HEK293 (cell line): Measurements from ENCODE around the gene EEF1AKMT3.

Experiments
- AEBP2 ChIP-seq: fragments of 450-650 bp; formaldehyde crosslinking; IDR thresholded peaks from 2 replicates; pipeline ENCODE4 v1.5.1; 2016; ENCODE audit warnings: missing biosample characterization, missing genetic modification characterization, borderline replicate concordance
- ATF2 ChIP-seq: fragments of 450-650 bp; formaldehyde crosslinking; IDR thresholded peaks from 2 replicates; pipeline ENCODE4 v1.5.1; 2016; ENCODE audit warnings: missing biosample characterization, missing genetic modification characterization, low read depth
- ELK4 ChIP-seq: IDR thresholded peaks from 2 replicates; pipeline ENCODE4 v1.6.1; 2011; ENCODE audit warnings: mild to moderate bottlenecking, low read depth, low read length, borderline replicate concordance
- HIC1 ChIP-seq: fragments of 450-650 bp; formaldehyde crosslinking; IDR thresholded peaks from 2 replicates; pipeline ENCODE4 v1.5.1; 2016; ENCODE audit warnings: missing biosample characterization, missing genetic modification characterization
- RBAK ChIP-seq: fragments of 450-650 bp; formaldehyde crosslinking; IDR thresholded peaks from 2 replicates; pipeline ENCODE4 v1.5.1; 2016; ENCODE audit warnings: missing biosample characterization, missing genetic modification characterization
- REST ChIP-seq: fragments of 450-650 bp; formaldehyde crosslinking; IDR thresholded peaks from 2 replicates; pipeline ENCODE4 v1.5.1; 2016; ENCODE audit warnings: missing biosample characterization, missing genetic modification characterization
- ZNF274 ChIP-seq, 2 experiments: fragments of 200-500 bp in 1 of 2; fragments of 450-650 bp in 1 of 2; sonication (Bioruptor generic) in 1 of 2; formaldehyde crosslinking in 1 of 2; IDR thresholded peaks; 2 replicates each; pipeline versions ENCODE4 v1.5.1 to v1.6.1; 2014 to 2016; ENCODE audit warnings: borderline replicate concordance in 1 of 2, inconsistent platforms in 1 of 2, low read length in 1 of 2, missing biosample characterization in 1 of 2, missing genetic modification characterization in 1 of 2
- ZNF501 ChIP-seq: fragments of 450-650 bp; formaldehyde crosslinking; IDR thresholded peaks from 2 replicates; pipeline ENCODE4 v1.5.1; 2016; ENCODE audit warnings: missing biosample characterization, missing genetic modification characterization
- ZNF639 ChIP-seq: fragments of 450-650 bp; formaldehyde crosslinking; IDR thresholded peaks from 2 replicates; pipeline ENCODE4 v1.5.1; 2016; ENCODE audit warnings: missing biosample characterization, missing genetic modification characterization
- ZNF701 ChIP-seq: fragments of 450-650 bp; formaldehyde crosslinking; IDR thresholded peaks from 2 replicates; pipeline ENCODE4 v1.5.1; 2016; ENCODE audit warnings: missing biosample characterization, missing genetic modification characterization

GRCh38 chr12:57779736-57780135 lies 7.3 kb downstream of the EEF1AKMT3 start:
- TF ChIP-seq ZNF274 (IDR thresholded peaks at IDR 0.05; ENCODE audit: low read length) (no peak), ZNF274 (tag by site-specific recombination; IDR thresholded peaks at IDR 0.05; ENCODE audit: borderline replicate concordance) (no peak), REST (tag by site-specific recombination) (no peak), ZNF639 (no peak), ZNF501 (tag by site-specific recombination) (no peak), ELK4 (no peak), RBAK (no peak), AEBP2 (tag by site-specific recombination) (no peak), ZNF701 (no peak), HIC1 (tag by site-specific recombination) (no peak), ATF2 (tag by site-specific recombination) (no peak)
